Skeletal muscle tissue (tissue), 4 donors: Measurements from ENCODE around the gene HMBS. TPM values are rescaled to one million over a fixed set of nuclear protein-coding genes. Genes with fewer than 3 reads are reported as not detected.

ENCODE experiments used
- H3K27ac ChIP-seq: one replicate; pipeline ENCODE4 v1.7.0; 2013; ENCODE audit warnings: mild to moderate bottlenecking, low read depth, low read length, inconsistent platforms
- H3K27me3 ChIP-seq, 3 donors: one replicate each; pipeline ENCODE4 v1.7.0; 2013; ENCODE audit warnings: low read length in 3 of 3; ENCODE audit not compliant: control insufficient read depth in 3 of 3, insufficient read depth in 3 of 3
- H3K36me3 ChIP-seq, 3 donors: one replicate each; pipeline ENCODE4 v1.7.0; 2013; ENCODE audit warnings: low read length in 3 of 3; ENCODE audit not compliant: control insufficient read depth in 3 of 3, insufficient read depth in 3 of 3
- H3K4me1 ChIP-seq, 3 donors: one replicate each; pipeline ENCODE4 v1.7.0; 2013; ENCODE audit warnings: low read length in 3 of 3, mild to moderate bottlenecking in 3 of 3; ENCODE audit not compliant: control insufficient read depth in 3 of 3, insufficient read depth in 3 of 3
- H3K4me3 ChIP-seq, 3 donors: one replicate each; pipeline ENCODE4 v1.7.0; 2013; ENCODE audit warnings: low read length in 3 of 3
- H3K9ac ChIP-seq, 3 donors: one replicate each; pipeline ENCODE4 v1.7.0; 2013; ENCODE audit warnings: low read length in 3 of 3, mild to moderate bottlenecking in 3 of 3, moderate library complexity in 2 of 3, low read depth in 1 of 3
- H3K9me3 ChIP-seq, 3 donors: one replicate each; pipeline ENCODE4 v1.7.0; 2013; ENCODE audit warnings: low read length in 3 of 3; ENCODE audit not compliant: control insufficient read depth in 3 of 3
- total RNA-seq: library from RNA; depleted of rRNA; stranded (reverse); fragments of >200 nt; gene quantifications from one replicate; pipeline ENCODE4 v1.2.3, GENCODE V29; 2014
- donor health status: Osteomylitis.

Gene HMBS
- total RNA-seq, 1 donor from 2014 or later = 6.8 TPM

GRCh38 chr11:119108857-119109221 lies 24.2 kb downstream of the HMBS start:
- Histone ChIP-seq H3K27ac (no peak overlapping the region), H3K4me3 (peak overlapping the region; percentile 31 to 85 (median 77)), H3K9me3 (no peaks in the 10 kb centered on the region), H3K27me3 (no peaks in the 10 kb centered on the region), H3K9ac (peak overlapping the region in 2 of 3 donors; percentile 68 to 86), H3K4me1 (peaks cover 20 to 30% (median 25%) of the 10 kb centered on the region in 3 donors), H3K36me3 (peaks cover 24 to 31% (median 25%) of the 10 kb centered on the region in 3 donors)

GRCh38 chr11:119109843-119110242 lies 25.2 kb downstream of the HMBS start:
- H3K36me3 ChIP-seq = peaks cover 31 to 39% (median 32%) of the 10 kb centered on the region in 3 donors
- H3K4me3 ChIP-seq = no peak overlapping the region
- H3K4me1 ChIP-seq = peaks cover 20 to 26% (median 25%) of the 10 kb centered on the region in 3 donors

GRCh38 chr11:119110439-119110838 lies 25.8 kb downstream of the HMBS start:
- H3K9ac ChIP-seq = no peak overlapping the region
- H3K27me3 ChIP-seq = no peaks in the 10 kb centered on the region
- peaks cover 31 to 39% (median 33%) of the 10 kb centered on the region in 3 donors for H3K36me3 ChIP-seq
- H3K4me3 ChIP-seq = no peak overlapping the region
- no peak overlapping the region for H3K27ac ChIP-seq
- peaks cover 20 to 26% (median 25%) of the 10 kb centered on the region in 3 donors for H3K4me1 ChIP-seq
- H3K9me3 ChIP-seq = no peaks in the 10 kb centered on the region

More at GRCh38 chr11:119109843-119110242, 25.2 kb downstream of the HMBS start:
- H3K9me3 ChIP-seq = no peaks in the 10 kb centered on the region
- H3K27ac ChIP-seq = no peak overlapping the region
- H3K27me3 ChIP-seq = no peaks in the 10 kb centered on the region
- H3K9ac ChIP-seq = no peak overlapping the region

DNA sequence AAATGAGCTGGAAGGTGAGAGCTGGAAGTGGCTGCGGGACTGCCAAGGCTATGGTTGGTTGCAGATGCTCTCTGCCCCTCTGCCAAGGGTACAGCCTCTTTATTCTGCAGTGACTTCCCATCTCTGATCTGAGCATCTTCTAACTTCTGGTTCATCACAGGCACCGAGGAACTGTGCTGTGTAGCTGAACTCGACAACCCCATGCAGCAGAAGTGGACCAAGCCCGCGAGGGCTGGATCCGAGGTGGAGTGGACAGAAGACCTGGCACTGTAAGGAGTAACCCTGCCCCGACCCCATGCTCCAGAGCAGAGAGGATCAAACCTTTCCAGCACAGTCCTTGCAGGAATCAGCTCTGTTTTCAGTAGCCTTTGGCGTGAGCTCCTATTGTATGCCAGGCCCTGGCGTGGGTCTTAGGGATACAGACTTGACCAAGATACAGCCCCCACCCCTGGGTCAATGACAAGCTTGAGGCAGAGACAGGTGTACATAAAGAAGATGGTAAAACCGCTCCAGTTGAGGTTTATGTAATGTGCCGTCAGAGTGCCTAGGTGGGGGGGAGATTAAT lies 26.8 kb downstream of the HMBS start:
- Histone ChIP-seq H3K9me3 (no peaks in the 10 kb centered on the region), H3K4me1 (peaks cover 18 to 24% (median 20%) of the 10 kb centered on the region in 3 donors)

DNA sequence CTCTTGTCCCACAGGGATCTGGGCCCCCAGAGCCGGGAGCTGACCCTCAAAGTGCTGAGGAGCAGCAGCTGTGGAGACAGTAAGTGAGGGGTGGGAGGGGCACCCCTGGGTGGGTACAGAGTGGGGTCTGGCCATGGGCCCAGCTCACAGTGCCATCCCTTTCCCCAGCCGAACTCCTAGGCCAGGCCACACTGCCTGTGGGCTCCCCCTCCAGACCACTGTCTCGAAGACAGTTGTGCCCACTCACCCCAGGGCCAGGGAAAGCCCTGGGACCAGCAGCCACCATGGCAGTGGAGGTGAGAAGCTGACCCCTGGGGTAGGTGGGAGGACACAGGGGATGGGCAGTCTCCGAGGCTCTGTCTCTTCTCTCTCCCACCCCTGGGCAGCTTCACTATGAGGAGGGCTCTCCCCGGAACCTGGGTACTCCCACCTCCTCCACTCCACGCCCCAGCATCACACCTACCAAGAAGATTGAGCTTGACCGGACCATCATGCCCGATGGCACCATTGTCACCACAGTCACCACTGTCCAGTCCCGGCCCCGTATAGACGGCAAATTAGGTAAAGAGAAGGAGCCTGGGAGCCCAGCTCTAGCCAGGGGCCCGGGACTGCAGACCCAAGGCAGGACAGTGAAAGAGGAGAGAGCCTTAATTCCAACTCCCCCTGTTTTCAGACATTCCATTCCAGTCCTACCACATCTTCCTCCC lies 27.8 kb downstream of the HMBS start:
- Histone ChIP-seq H3K4me1 (peaks cover 12 to 18% (median 15%) of the 10 kb centered on the region in 3 donors), H3K4me3 (no peak overlapping the region), H3K9me3 (no peaks in the 10 kb centered on the region), H3K36me3 (peaks cover 35 to 47% (median 44%) of the 10 kb centered on the region in 3 donors), H3K27ac (no peak overlapping the region), H3K27me3 (no peaks in the 10 kb centered on the region), H3K9ac (no peak overlapping the region)

More for the DNA sequence above, 26.8 kb downstream of the HMBS start:
- Histone ChIP-seq H3K36me3 (peaks cover 35 to 45% (median 43%) of the 10 kb centered on the region in 3 donors), H3K27ac (no peak overlapping the region), H3K9ac (no peak overlapping the region), H3K4me3 (no peak overlapping the region), H3K27me3 (no peaks in the 10 kb centered on the region)

- no peak overlapping the region for H3K9ac ChIP-seq
- no peak overlapping the region for H3K27ac ChIP-seq
- peaks cover 3 to 6% (median 5%) of the 10 kb centered on the region in 3 donors for H3K4me1 ChIP-seq
- H3K9me3 ChIP-seq = no peaks in the 10 kb centered on the region
- no peaks in the 10 kb centered on the region for H3K27me3 ChIP-seq
- H3K4me3 ChIP-seq = no peak overlapping the region
- H3K36me3 ChIP-seq = peaks cover 35 to 47% (median 44%) of the 10 kb centered on the region in 3 donors
Measured at GRCh38 chr11:119113716-119114115, 29.0 kb downstream of the HMBS start.

- Histone ChIP-seq H3K4me3 (no peak overlapping the region), H3K9me3 (no peaks in the 10 kb centered on the region), H3K9ac (no peak overlapping the region), H3K4me1 (no peaks in the 10 kb centered on the region), H3K36me3 (peaks cover 35 to 47% (median 44%) of the 10 kb centered on the region in 3 donors), H3K27ac (no peak overlapping the region), H3K27me3 (no peaks in the 10 kb centered on the region)
Measured at GRCh38 chr11:119114351-119114750, 29.7 kb downstream of the HMBS start.

GRCh38 chr11:119115484-119116234 lies 31.0 kb downstream of the HMBS start:
- Histone ChIP-seq H3K9ac (no peak overlapping the region), H3K4me1 (peaks cover 1 to 3% (median 2%) of the 10 kb centered on the region in 3 donors), H3K9me3 (no peaks in the 10 kb centered on the region), H3K27ac (no peak overlapping the region), H3K27me3 (no peaks in the 10 kb centered on the region), H3K4me3 (no peak overlapping the region), H3K36me3 (peaks cover 31 to 44% (median 41%) of the 10 kb centered on the region in 3 donors)

GRCh38 chr11:119116235-119116594 lies 31.5 kb downstream of the HMBS start:
- H3K9me3 ChIP-seq = no peaks in the 10 kb centered on the region
- peaks cover 5 to 6% (median 6%) of the 10 kb centered on the region in 3 donors for H3K4me1 ChIP-seq
- no peaks in the 10 kb centered on the region for H3K27me3 ChIP-seq
- peaks cover 25 to 38% (median 36%) of the 10 kb centered on the region in 3 donors for H3K36me3 ChIP-seq
- H3K27ac ChIP-seq = no peak overlapping the region
- no peak overlapping the region for H3K4me3 ChIP-seq
- no peak overlapping the region for H3K9ac ChIP-seq
